ENCODE results near the gene ARF6.
"Not testable (repeated sequence)": the region's sequence is repeated elsewhere in the genome, so short reads cannot be mapped to it uniquely, and the experiment has no call there.

ARF6 gene

GRCh38 chr14:49879646-49880204 lies 13.2 kb upstream of the ARF6 start:
- DNase-seq = no peak

GRCh38 chr14:49880267-49881064 lies 12.4 kb upstream of the ARF6 start:
- no peak for DNase-seq

- DNase-seq = no peak
Observed at GRCh38 chr14:49881350-49882001, 11.4 kb upstream of the ARF6 start.

- DNase-seq = no peak
Observed at GRCh38 chr14:49882826-49883694, 9.8 kb upstream of the ARF6 start.

GRCh38 chr14:49886523-49886922 lies 6.4 kb upstream of the ARF6 start:
- DNase-seq = no peak

- no peak for DNase-seq
Observed at GRCh38 chr14:49888293-49888692, 4.6 kb upstream of the ARF6 start.

GRCh38 chr14:49892301-49892635 lies 614 bp upstream of the ARF6 start:
- no peak for DNase-seq

- DNase-seq = no peak
Observed at GRCh38 chr14:49893309-49894213, 679 bp downstream of the ARF6 start.

GRCh38 chr14:49894214-49895107 lies 1.6 kb downstream of the ARF6 start:
- not testable (repeated sequence) for DNase-seq

GRCh38 chr14:49895480-49895879 lies 2.6 kb downstream of the ARF6 start:
- no peak for DNase-seq

- DNase-seq = not testable (repeated sequence)
Observed at GRCh38 chr14:49896272-49896671, 3.4 kb downstream of the ARF6 start.

- no peak for DNase-seq
Observed at GRCh38 chr14:49896966-49897365, 4.1 kb downstream of the ARF6 start.

- DNase-seq = no peak
Observed at GRCh38 chr14:49897414-49897813, 4.5 kb downstream of the ARF6 start.

- no peak for DNase-seq
Observed at GRCh38 chr14:49897965-49898364, 5.1 kb downstream of the ARF6 start.

GRCh38 chr14:49898485-49898884 lies 5.6 kb downstream of the ARF6 start:
- no peak for DNase-seq

GRCh38 chr14:49900973-49901372 lies 8.1 kb downstream of the ARF6 start:
- no peak for DNase-seq

GRCh38 chr14:49902679-49903246 lies 9.9 kb downstream of the ARF6 start:
- DNase-seq = not testable (repeated sequence)

GRCh38 chr14:49904270-49904669 lies 11.4 kb downstream of the ARF6 start:
- DNase-seq = no peak

GRCh38 chr14:49905989-49906388 lies 13.1 kb downstream of the ARF6 start:
- no peak for DNase-seq

GRCh38 chr14:49907186-49907585 lies 14.3 kb downstream of the ARF6 start:
- no peak for DNase-seq

GRCh38 chr14:49908433-49908782 lies 15.5 kb downstream of the ARF6 start:
- no peak for DNase-seq
